Rectal smooth muscle tissue (tissue), 1 donor: ENCODE measurements around the gene GLRA1.

Experiments used
- H3K27ac ChIP-seq: one replicate; pipeline ENCODE4 v1.7.0; 2013; ENCODE audit warnings: low read depth, low read length, inconsistent platforms
- H3K27me3 ChIP-seq: one replicate; pipeline ENCODE4 v1.7.0; 2013; ENCODE audit warnings: low read length; ENCODE audit not compliant: control insufficient read depth, insufficient read depth
- H3K36me3 ChIP-seq: one replicate; pipeline ENCODE4 v1.7.0; 2013; ENCODE audit warnings: low read length; ENCODE audit not compliant: control insufficient read depth, insufficient read depth
- H3K4me1 ChIP-seq: one replicate; pipeline ENCODE4 v1.7.0; 2013; ENCODE audit warnings: low read length; ENCODE audit not compliant: control insufficient read depth, insufficient read depth
- H3K4me3 ChIP-seq: one replicate; pipeline ENCODE4 v1.7.0; 2013; ENCODE audit warnings: low read length
- H3K9ac ChIP-seq: one replicate; pipeline ENCODE4 v1.7.0; 2013; ENCODE audit warnings: low read length

Gene GLRA1

GRCh38 chr5:151924564-151925301, at the start of gene GLRA1:
GLRA1 (minus strand) TSS chr5:151924851; CDS start chr5:151924549, 302 bp downstream.
- H3K9ac ChIP-seq: no peak within 1 kb of the TSS
- H3K4me1 ChIP-seq: no peaks in the 10 kb centered on the region
- H3K4me3 ChIP-seq: no peak within 1 kb of the TSS
- no peaks in the 10 kb centered on the region for H3K27me3 ChIP-seq
- no peaks in the 10 kb centered on the region for H3K36me3 ChIP-seq
- H3K27ac ChIP-seq: no peak within 1 kb of the TSS

- Histone ChIP-seq H3K4me3 (no peak overlapping the region), H3K36me3 (no peaks in the 10 kb centered on the region), H3K9ac (no peak overlapping the region), H3K27me3 (no peaks in the 10 kb centered on the region), H3K27ac (no peak overlapping the region), H3K4me1 (no peaks in the 10 kb centered on the region)
Observed at GRCh38 chr5:151970885-151971284, 46.2 kb upstream of the GLRA1 start.

- H3K36me3 ChIP-seq: no peaks in the 10 kb centered on the region
- H3K27me3 ChIP-seq: no peaks in the 10 kb centered on the region
- no peak overlapping the region for H3K9ac ChIP-seq
- no peak overlapping the region for H3K27ac ChIP-seq
- H3K4me3 ChIP-seq: no peak overlapping the region
- no peaks in the 10 kb centered on the region for H3K4me1 ChIP-seq
Observed at GRCh38 chr5:151967865-151968264, 43.2 kb upstream of the GLRA1 start.

- H3K4me1 ChIP-seq: no peaks in the 10 kb centered on the region
- no peak overlapping the region for H3K4me3 ChIP-seq
- H3K9ac ChIP-seq: no peak overlapping the region
- H3K27ac ChIP-seq: no peak overlapping the region
- H3K27me3 ChIP-seq: no peaks in the 10 kb centered on the region
- H3K36me3 ChIP-seq: no peaks in the 10 kb centered on the region
Observed at GRCh38 chr5:151966046-151966445, 41.4 kb upstream of the GLRA1 start.

- Histone ChIP-seq H3K4me3 (no peak overlapping the region), H3K36me3 (no peaks in the 10 kb centered on the region), H3K27ac (no peak overlapping the region), H3K9ac (no peak overlapping the region), H3K4me1 (no peaks in the 10 kb centered on the region), H3K27me3 (no peaks in the 10 kb centered on the region)
Observed at GRCh38 chr5:151964471-151964870, 39.8 kb upstream of the GLRA1 start.

- H3K9ac ChIP-seq: no peak overlapping the region
- no peaks in the 10 kb centered on the region for H3K4me1 ChIP-seq
- no peak overlapping the region for H3K4me3 ChIP-seq
- H3K36me3 ChIP-seq: no peaks in the 10 kb centered on the region
- no peak overlapping the region for H3K27ac ChIP-seq
- H3K27me3 ChIP-seq: no peaks in the 10 kb centered on the region
Observed at GRCh38 chr5:151961557-151961956, 36.9 kb upstream of the GLRA1 start.

- no peaks in the 10 kb centered on the region for H3K36me3 ChIP-seq
- no peak overlapping the region for H3K4me3 ChIP-seq
- no peak overlapping the region for H3K27ac ChIP-seq
- H3K4me1 ChIP-seq: no peaks in the 10 kb centered on the region
- no peaks in the 10 kb centered on the region for H3K27me3 ChIP-seq
- H3K9ac ChIP-seq: no peak overlapping the region
Observed at GRCh38 chr5:151958111-151958510, 33.5 kb upstream of the GLRA1 start.

- no peaks in the 10 kb centered on the region for H3K27me3 ChIP-seq
- H3K4me1 ChIP-seq: no peaks in the 10 kb centered on the region
- H3K4me3 ChIP-seq: no peak overlapping the region
- H3K9ac ChIP-seq: no peak overlapping the region
- H3K27ac ChIP-seq: no peak overlapping the region
- no peaks in the 10 kb centered on the region for H3K36me3 ChIP-seq
Observed at GRCh38 chr5:151956725-151957124, 32.1 kb upstream of the GLRA1 start.

GRCh38 chr5:151954255-151954654, 29.6 kb upstream of the GLRA1 start:
- Histone ChIP-seq H3K9ac (no peak overlapping the region), H3K27ac (no peak overlapping the region), H3K36me3 (no peaks in the 10 kb centered on the region), H3K27me3 (no peaks in the 10 kb centered on the region), H3K4me3 (no peak overlapping the region), H3K4me1 (no peaks in the 10 kb centered on the region)

GRCh38 chr5:151953833-151954232, 29.2 kb upstream of the GLRA1 start:
- Histone ChIP-seq H3K4me3 (no peak overlapping the region), H3K27ac (no peak overlapping the region), H3K27me3 (no peaks in the 10 kb centered on the region), H3K36me3 (no peaks in the 10 kb centered on the region), H3K9ac (no peak overlapping the region), H3K4me1 (no peaks in the 10 kb centered on the region)

GRCh38 chr5:151952238-151952637, 27.6 kb upstream of the GLRA1 start:
- H3K4me1 ChIP-seq: no peaks in the 10 kb centered on the region
- H3K4me3 ChIP-seq: no peak overlapping the region
- no peak overlapping the region for H3K27ac ChIP-seq
- no peaks in the 10 kb centered on the region for H3K27me3 ChIP-seq
- H3K36me3 ChIP-seq: no peaks in the 10 kb centered on the region
- no peak overlapping the region for H3K9ac ChIP-seq

- no peaks in the 10 kb centered on the region for H3K27me3 ChIP-seq
- H3K36me3 ChIP-seq: no peaks in the 10 kb centered on the region
- H3K9ac ChIP-seq: no peak overlapping the region
- no peaks in the 10 kb centered on the region for H3K4me1 ChIP-seq
- H3K27ac ChIP-seq: no peak overlapping the region
- H3K4me3 ChIP-seq: no peak overlapping the region
Observed at GRCh38 chr5:151950706-151951105, 26.1 kb upstream of the GLRA1 start.

GRCh38 chr5:151949701-151950308, 25.2 kb upstream of the GLRA1 start:
- Histone ChIP-seq H3K4me1 (no peaks in the 10 kb centered on the region), H3K9ac (no peak overlapping the region)

More at GRCh38 chr5:151949701-151950308, 25.2 kb upstream of the GLRA1 start:
- no peak overlapping the region for H3K4me3 ChIP-seq
- no peak overlapping the region for H3K27ac ChIP-seq
- H3K36me3 ChIP-seq: no peaks in the 10 kb centered on the region
- H3K27me3 ChIP-seq: no peaks in the 10 kb centered on the region
